Gastroesophageal sphincter (tissue), 4 donors: ENCODE results near the gene UNCX. TPM values are rescaled to one million over a fixed set of nuclear protein-coding genes. Genes with fewer than 3 reads are reported as not detected.

Experiments
- ATAC-seq: fragments of 150-250 bp; one replicate; pipeline ENCODE4 v1.9.1; 2016; ENCODE audit warnings: mild to moderate bottlenecking, moderate library complexity
- H3K27ac ChIP-seq, 4 donors: fragments of 200-600 bp; sonication (generic) in 3 of 4; 1 replicate in 3 of 4; 2 replicates in 1 of 4; pipeline ENCODE4 v1.5.1; 2016 to 2019
- H3K27me3 ChIP-seq: fragments of 200-600 bp; sonication (generic); one replicate; pipeline ENCODE4 v1.5.1; 2019
- H3K36me3 ChIP-seq, 2 donors: fragments of 200-600 bp; sonication (generic); one replicate each; pipeline ENCODE4 v1.5.1; 2019; ENCODE audit warnings: control low read depth in 1 of 2
- H3K4me1 ChIP-seq, 3 donors: fragments of 200-600 bp; sonication (generic); 1 replicate in 2 of 3; 2 replicates in 1 of 3; pipeline ENCODE4 v1.5.1; 2016 to 2019; ENCODE audit warnings: control low read depth in 2 of 3
- H3K4me3 ChIP-seq, 2 donors: fragments of 200-600 bp; sonication (generic); one replicate each; pipeline ENCODE4 v1.5.1; 2019; ENCODE audit warnings: mild to moderate bottlenecking in 1 of 2, moderate library complexity in 1 of 2
- H3K9me3 ChIP-seq, 3 donors: fragments of 200-600 bp; sonication (generic); one replicate each; pipeline ENCODE4 v1.5.1; 2017 to 2019; ENCODE audit warnings: control low read depth in 2 of 3
- EP300 ChIP-seq: sonication (generic); formaldehyde crosslinking; IDR thresholded peaks from one replicate; pipeline ENCODE4 v1.6.1; 2017; ENCODE audit warnings: antibody characterized with exemption, mild to moderate bottlenecking
- POLR2A ChIP-seq, 2 donors: fragments of 450-650 bp; IDR thresholded peaks; one replicate each; pipeline ENCODE4 v1.6.1; 2017; ENCODE audit warnings: antibody characterized with exemption in 2 of 2, mild to moderate bottlenecking in 2 of 2, moderate library complexity in 1 of 2
- POLR2AphosphoS5 ChIP-seq: sonication (generic); formaldehyde crosslinking; IDR thresholded peaks from one replicate; pipeline ENCODE4 v1.6.1; 2017; ENCODE audit warnings: antibody characterized with exemption
- WGBS, 2 donors: methylation state at CpG; one replicate each; pipeline ENCODE4 v1.1.5; 2018; ENCODE audit warnings: low coverage in 1 of 2; 5-methylcytosine and 5-hydroxymethylcytosine counted together
- total RNA-seq, 4 donors: library from RNA; depleted of rRNA; stranded (reverse); fragments of >200 nt; gene quantifications; one replicate each; pipeline ENCODE4 v1.1.0, GENCODE V29; 2016
- TF ChIP-seq, protein P1 (sequence below), 4 experiments: fragments of 200-600 bp in 2 of 4; fragments of 450-650 bp in 2 of 4; sonication (generic) in 1 of 4; IDR thresholded peaks; one replicate each; pipeline ENCODE4 v1.5.1; 2017 to 2019; ENCODE audit warnings: antibody characterized with exemption in 4 of 4, mild to moderate bottlenecking in 2 of 4, moderate library complexity in 2 of 4

Gene UNCX
- total RNA-seq, 4 donors from 2014 or later: not detected

GRCh38 chr7:1245524-1246050 lies 12.9 kb downstream of the UNCX start:
- Histone ChIP-seq H3K4me1 (peaks cover 0 to 62% (median 26%) of the 10 kb centered on the region in 3 donors), H3K4me3 (no peak overlapping the region), H3K36me3 (no peaks in the 10 kb centered on the region), H3K9me3 (no peaks in the 10 kb centered on the region), H3K27ac (no peak overlapping the region), H3K27me3 (peaks cover 100% of the 10 kb centered on the region)
- WGBS, 2 donors: 58% methylated on average over 3 of the region's 12 CpGs; no CpG with 5 or more reads in 1 of the 2 donors
- no peak for ATAC-seq
- TF ChIP-seq, protein P1, sequence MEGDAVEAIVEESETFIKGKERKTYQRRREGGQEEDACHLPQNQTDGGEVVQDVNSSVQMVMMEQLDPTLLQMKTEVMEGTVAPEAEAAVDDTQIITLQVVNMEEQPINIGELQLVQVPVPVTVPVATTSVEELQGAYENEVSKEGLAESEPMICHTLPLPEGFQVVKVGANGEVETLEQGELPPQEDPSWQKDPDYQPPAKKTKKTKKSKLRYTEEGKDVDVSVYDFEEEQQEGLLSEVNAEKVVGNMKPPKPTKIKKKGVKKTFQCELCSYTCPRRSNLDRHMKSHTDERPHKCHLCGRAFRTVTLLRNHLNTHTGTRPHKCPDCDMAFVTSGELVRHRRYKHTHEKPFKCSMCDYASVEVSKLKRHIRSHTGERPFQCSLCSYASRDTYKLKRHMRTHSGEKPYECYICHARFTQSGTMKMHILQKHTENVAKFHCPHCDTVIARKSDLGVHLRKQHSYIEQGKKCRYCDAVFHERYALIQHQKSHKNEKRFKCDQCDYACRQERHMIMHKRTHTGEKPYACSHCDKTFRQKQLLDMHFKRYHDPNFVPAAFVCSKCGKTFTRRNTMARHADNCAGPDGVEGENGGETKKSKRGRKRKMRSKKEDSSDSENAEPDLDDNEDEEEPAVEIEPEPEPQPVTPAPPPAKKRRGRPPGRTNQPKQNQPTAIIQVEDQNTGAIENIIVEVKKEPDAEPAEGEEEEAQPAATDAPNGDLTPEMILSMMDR (IDR thresholded peaks at IDR 0.05): no peak
- TF ChIP-seq EP300 (no peak), POLR2AphosphoS5 (no peak), POLR2A (IDR thresholded peaks at IDR 0.05) (no peak)

DNA sequence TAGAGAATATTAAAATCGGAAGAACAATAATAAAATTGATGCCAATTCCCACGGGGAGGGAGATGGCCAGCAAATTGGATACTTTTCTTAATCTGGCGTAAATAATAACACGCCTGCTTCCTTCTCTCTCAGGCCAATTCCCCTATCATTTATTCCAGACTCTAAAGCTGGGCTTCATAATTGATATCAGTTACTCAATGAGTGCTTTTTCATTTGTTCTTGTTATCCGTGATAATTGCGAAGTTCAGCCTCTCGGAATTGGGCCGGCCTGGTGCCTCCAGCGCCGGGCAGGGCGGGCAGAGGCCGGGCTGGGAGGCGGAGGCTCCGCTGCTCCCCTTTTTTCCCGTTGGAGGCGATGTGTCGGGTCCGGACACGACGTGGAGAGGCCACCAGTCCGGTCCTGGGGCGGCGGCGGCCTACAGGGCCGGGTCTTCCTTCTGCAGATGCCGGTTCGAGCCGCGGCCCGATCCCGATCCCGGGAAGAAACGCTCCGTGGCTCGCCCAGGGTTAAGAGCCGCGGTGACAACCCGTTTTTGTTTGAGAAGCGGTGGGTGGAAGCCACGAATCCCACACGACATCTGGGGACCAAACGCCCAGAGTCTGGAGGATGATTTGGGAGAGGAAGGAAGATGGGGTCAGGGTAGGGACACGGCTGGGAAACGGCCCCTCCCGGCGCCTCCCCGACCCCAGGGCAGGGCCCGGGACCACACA lies 13.6 kb downstream of the UNCX start:
- Histone ChIP-seq H3K9me3 (no peaks in the 10 kb centered on the region), H3K4me3 (no peak overlapping the region), H3K27me3 (peaks cover 100% of the 10 kb centered on the region), H3K4me1 (peaks cover 0 to 54% (median 20%) of the 10 kb centered on the region in 3 donors), H3K36me3 (no peaks in the 10 kb centered on the region), H3K27ac (no peak overlapping the region)
- TF ChIP-seq POLR2AphosphoS5: no peak
- no peak for TF ChIP-seq EP300
- no peak for ATAC-seq
- 47 to 60% methylated on average over 4 of the region's 48 CpGs for WGBS, 2 donors

- H3K4me1 ChIP-seq: peaks cover 0 to 48% (median 20%) of the 10 kb centered on the region in 3 donors
- WGBS, 2 donors: no CpG with 5 or more reads among the region's 68 CpGs
- no peaks in the 10 kb centered on the region for H3K9me3 ChIP-seq
- H3K4me3 ChIP-seq: no peak overlapping the region
- H3K27me3 ChIP-seq: peaks cover 100% of the 10 kb centered on the region
- no peak overlapping the region for H3K27ac ChIP-seq
- TF ChIP-seq, protein P1 (IDR thresholded peaks at IDR 0.05): no peak
- TF ChIP-seq POLR2A (IDR thresholded peaks at IDR 0.05) (no peak), EP300 (no peak), POLR2AphosphoS5 (no peak)
- ATAC-seq: no peak
- no peaks in the 10 kb centered on the region for H3K36me3 ChIP-seq
Observed at GRCh38 chr7:1246871-1247526, 14.3 kb downstream of the UNCX start.

GRCh38 chr7:1247527-1248041 lies 14.9 kb downstream of the UNCX start:
- Histone ChIP-seq H3K4me3 (no peak overlapping the region), H3K27ac (no peak overlapping the region), H3K9me3 (no peaks in the 10 kb centered on the region), H3K27me3 (peaks cover 100% of the 10 kb centered on the region), H3K4me1 (peaks cover 0 to 42% (median 20%) of the 10 kb centered on the region in 3 donors), H3K36me3 (no peaks in the 10 kb centered on the region)
- TF ChIP-seq EP300 (no peak), POLR2A (IDR thresholded peaks at IDR 0.05) (no peak)
- 0% methylated on average over 2 to 4 of the region's 48 CpGs for WGBS, 2 donors
- no peak for ATAC-seq

DNA sequence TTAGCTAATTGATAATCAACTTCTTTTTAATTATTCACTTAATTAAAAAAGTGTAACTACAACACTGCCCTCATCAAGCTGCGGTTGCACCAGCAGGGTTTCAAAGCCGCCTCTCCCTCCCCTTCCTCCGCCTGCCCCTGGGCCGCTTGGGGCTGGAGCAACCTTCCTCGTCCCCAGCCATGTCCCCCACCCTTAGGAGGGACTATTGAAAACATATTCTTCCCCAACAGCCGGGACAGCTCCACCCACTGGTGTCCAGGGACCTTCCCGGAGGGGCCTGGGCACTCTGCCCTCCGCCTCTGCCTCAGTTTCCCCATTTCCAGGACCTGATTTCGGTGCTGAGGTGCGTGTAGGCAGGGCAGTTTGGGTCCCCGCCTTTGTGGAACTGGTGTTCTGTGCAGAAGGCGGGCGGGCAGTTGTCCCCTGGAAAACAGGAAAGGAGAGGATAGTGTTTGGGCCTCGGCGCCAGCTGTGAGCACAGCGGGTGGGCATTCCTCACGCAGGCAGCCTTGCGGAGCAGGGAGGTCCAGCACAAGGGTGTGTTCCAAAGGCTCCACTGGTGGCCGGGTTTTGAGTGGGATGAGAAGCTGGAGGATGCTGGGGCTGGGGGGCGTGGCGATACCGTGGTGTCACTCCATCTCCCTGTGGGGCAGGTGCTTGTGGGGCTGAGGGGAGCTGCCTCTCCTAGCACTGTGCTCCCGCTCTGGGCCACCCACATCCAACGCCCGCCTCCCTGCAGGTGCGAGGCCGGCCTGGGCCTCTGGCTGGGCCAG lies 15.7 kb downstream of the UNCX start:
- no peak overlapping the region for H3K27ac ChIP-seq
- peaks cover 100% of the 10 kb centered on the region for H3K27me3 ChIP-seq
- H3K9me3 ChIP-seq: no peaks in the 10 kb centered on the region
- no peaks in the 10 kb centered on the region for H3K36me3 ChIP-seq
- H3K4me1 ChIP-seq: peaks cover 0 to 35% (median 20%) of the 10 kb centered on the region in 3 donors
- no peak overlapping the region for H3K4me3 ChIP-seq
- no peak for ATAC-seq
- no peak for TF ChIP-seq POLR2AphosphoS5
- TF ChIP-seq EP300: no peak
- TF ChIP-seq, protein P1 (IDR thresholded peaks at IDR 0.05): no peak
- TF ChIP-seq POLR2A (IDR thresholded peaks at IDR 0.05): no peak
- WGBS, 2 donors: 0 to 6% methylated on average over 4 to 17 of the region's 27 CpGs
